Osteoblast (primary cell): ENCODE results near the gene ATP11C. TPM values are rescaled to one million over a fixed set of nuclear protein-coding genes. Genes with fewer than 3 reads are reported as not detected.

Experiments
- DNase-seq: peaks from one replicate; pipeline ENCODE4 v3.0.0; 2011; ENCODE audit warnings: low spot score, mixed read lengths; ENCODE audit not compliant: insufficient read length; ENCODE audit errors: missing footprints
- H2AFZ ChIP-seq: 2 replicates; pipeline ENCODE4 v1.6.0; 2011; ENCODE audit warnings: mild to moderate bottlenecking, low read length
- H3K27ac ChIP-seq: 2 replicates; pipeline ENCODE4 v1.5.1; 2011; ENCODE audit warnings: mild to moderate bottlenecking, low read depth, low read length, moderate library complexity
- H3K27me3 ChIP-seq: 2 replicates; pipeline ENCODE4 v1.6.0; 2012; ENCODE audit warnings: mild to moderate bottlenecking, control low read depth, inconsistent platforms, low read length, moderate library complexity; ENCODE audit not compliant: insufficient read depth
- H3K36me3 ChIP-seq: 2 replicates; pipeline ENCODE4 v1.5.1; 2011; ENCODE audit warnings: mild to moderate bottlenecking, low read length, control low read depth, moderate library complexity; ENCODE audit not compliant: insufficient read depth
- H3K4me1 ChIP-seq: 2 replicates; pipeline ENCODE4 v1.5.1; 2011; ENCODE audit warnings: mild to moderate bottlenecking, low read length, control low read depth, moderate library complexity; ENCODE audit not compliant: insufficient read depth
- H3K4me2 ChIP-seq: 2 replicates; pipeline ENCODE4 v1.6.0; 2011; ENCODE audit warnings: mild to moderate bottlenecking, low read length; ENCODE audit not compliant: insufficient read depth
- H3K4me3 ChIP-seq: fragments of 200-600 bp; sonication (generic); 3 replicates; pipeline ENCODE4 v1.5.1; 2012; ENCODE audit warnings: mild to moderate bottlenecking, low read length, inconsistent platforms; ENCODE audit not compliant: insufficient read depth
- H3K79me2 ChIP-seq: 2 replicates; pipeline ENCODE4 v1.6.0; 2012; ENCODE audit warnings: mild to moderate bottlenecking, low read length, control low read depth, inconsistent platforms; ENCODE audit not compliant: insufficient read depth
- H3K9me3 ChIP-seq: 2 replicates; pipeline ENCODE4 v1.5.1; 2011; ENCODE audit warnings: low read depth, low read length, control low read depth
- H4K20me1 ChIP-seq: 2 replicates; pipeline ENCODE4 v1.6.0; 2012; ENCODE audit warnings: mild to moderate bottlenecking, low read length, control low read depth; ENCODE audit not compliant: insufficient read depth
- CTCF ChIP-seq: IDR thresholded peaks from 2 replicates; pipeline ENCODE4 v1.5.1; 2011; ENCODE audit warnings: mild to moderate bottlenecking, low read depth, low read length, moderate library complexity; ENCODE audit errors: extremely low read depth
- total RNA-seq: library from RNA; depleted of rRNA; stranded (reverse); fragments of >200 nt; gene quantifications from 2 replicates; pipeline ENCODE4 v1.2.3, GENCODE V29; 2012

Gene ATP11C
- total RNA-seq, 1 donor = 72.0 TPM

- H3K4me3 ChIP-seq = no peak overlapping the region
- no peak overlapping the region for H2AFZ ChIP-seq
- H3K4me2 ChIP-seq = no peak overlapping the region
- TF ChIP-seq CTCF = no peak
- DNase-seq = no peak
- no peak overlapping the region for H3K27ac ChIP-seq
- peaks cover 12% of the 10 kb centered on the region for H3K36me3 ChIP-seq
- no peaks in the 10 kb centered on the region for H4K20me1 ChIP-seq
- H3K4me1 ChIP-seq = peaks cover 14% of the 10 kb centered on the region
- H3K9me3 ChIP-seq = no peaks in the 10 kb centered on the region
- H3K79me2 ChIP-seq = no peaks in the 10 kb centered on the region
- no peaks in the 10 kb centered on the region for H3K27me3 ChIP-seq
Observed at GRCh38 chrX:139811942-139812629, 120.8 kb downstream of the ATP11C start.

GRCh38 chrX:139804482-139804881 lies 128.4 kb downstream of the ATP11C start:
- Histone ChIP-seq H4K20me1 (no peaks in the 10 kb centered on the region), H3K27me3 (no peaks in the 10 kb centered on the region), H3K79me2 (no peaks in the 10 kb centered on the region), H3K36me3 (peaks cover 4% of the 10 kb centered on the region), H3K4me2 (no peak overlapping the region), H3K27ac (no peak overlapping the region), H3K4me3 (no peak overlapping the region), H3K4me1 (no peaks in the 10 kb centered on the region), H2AFZ (no peak overlapping the region), H3K9me3 (no peaks in the 10 kb centered on the region)
- no peak for DNase-seq
- no peak for TF ChIP-seq CTCF

- no peak for DNase-seq
- Histone ChIP-seq H3K36me3 (no peaks in the 10 kb centered on the region), H3K27ac (no peak overlapping the region), H3K4me1 (no peaks in the 10 kb centered on the region), H3K4me3 (no peak overlapping the region), H4K20me1 (no peaks in the 10 kb centered on the region), H3K4me2 (no peak overlapping the region), H3K79me2 (no peaks in the 10 kb centered on the region), H2AFZ (no peak overlapping the region), H3K9me3 (no peaks in the 10 kb centered on the region), H3K27me3 (no peaks in the 10 kb centered on the region)
- no peak for TF ChIP-seq CTCF
Observed at GRCh38 chrX:139803224-139803623, 129.6 kb downstream of the ATP11C start.

GRCh38 chrX:139802048-139802447 lies 130.8 kb downstream of the ATP11C start:
- no peak overlapping the region for H3K27ac ChIP-seq
- no peaks in the 10 kb centered on the region for H3K27me3 ChIP-seq
- no peak for DNase-seq
- no peaks in the 10 kb centered on the region for H3K4me1 ChIP-seq
- H3K79me2 ChIP-seq = no peaks in the 10 kb centered on the region
- H3K9me3 ChIP-seq = no peaks in the 10 kb centered on the region
- H3K4me3 ChIP-seq = no peak overlapping the region
- H4K20me1 ChIP-seq = no peaks in the 10 kb centered on the region
- H2AFZ ChIP-seq = no peak overlapping the region
- TF ChIP-seq CTCF = no peak
- no peaks in the 10 kb centered on the region for H3K36me3 ChIP-seq
- H3K4me2 ChIP-seq = no peak overlapping the region
